OCI-LY7 (cell line): Measurements from ENCODE around the gene USP38.

Source experiments
- CTCF ChIP-seq: fragments of 200-600 bp; sonication (generic); conservative IDR thresholded peaks from 2 replicates; pipeline ENCODE4 v1.5.1; 2014; ENCODE audit warnings: mild to moderate bottlenecking, antibody characterized with exemption, low read length, moderate library complexity, mixed read lengths
- EZH2phosphoT487 ChIP-seq: fragments of 200-600 bp; sonication (generic); IDR thresholded peaks from 2 replicates; pipeline ENCODE4 v1.6.1; 2018; ENCODE audit warnings: low read depth, borderline replicate concordance, mild to moderate bottlenecking, mixed run types, antibody characterized with exemption, low read length, moderate library complexity, mixed read lengths

GRCh38 chr4:143246977-143247376 lies 62.3 kb downstream of the USP38 start:
- no peak for TF ChIP-seq CTCF
- TF ChIP-seq EZH2phosphoT487: no peak
